Esophagus mucosa (tissue), 1 donor: ENCODE measurements around the gene SRRT. TPM values are rescaled to one million over a fixed set of nuclear protein-coding genes. Genes with fewer than 3 reads are reported as not detected.

Experiments used
- total RNA-seq: library from RNA; stranded (reverse); gene quantifications from one replicate; pipeline ENCODE4 v1.2.4, GENCODE V29; 2023
- donor health status: DM: yes; HTN: yes; CAD: no.

The SRRT gene
- total RNA-seq, 1 donor from 2014 or later, result 63.5 TPM

Other genes with a start within 250 kb of the SRRT start
- gene TFR2, start 233.6 kb upstream of the SRRT start, total RNA-seq, result 0.68 TPM
- not detected for gene ACTL6B, start 218.7 kb upstream of the SRRT start, total RNA-seq
- gene GNB2, start 201.4 kb upstream of the SRRT start, total RNA-seq, result 289 TPM
- gene GIGYF1, start 180.9 kb upstream of the SRRT start, total RNA-seq, result 10.4 TPM
- 33.4 TPM for gene POP7, start 169.0 kb upstream of the SRRT start, total RNA-seq
- not detected for gene EPO, start 154.6 kb upstream of the SRRT start, total RNA-seq
- 0.04 TPM for gene ZAN, start 141.5 kb upstream of the SRRT start, total RNA-seq
- gene EPHB4, start 47.6 kb upstream of the SRRT start, total RNA-seq, result 30.3 TPM
- 13.5 TPM for gene SLC12A9, start 22.4 kb upstream of the SRRT start, total RNA-seq
- 61.1 TPM for gene TRIP6, start 7.7 kb upstream of the SRRT start, total RNA-seq
- gene UFSP1, start 14.6 kb downstream of the SRRT start, total RNA-seq, result 2.1 TPM
- 0.44 TPM for gene ACHE, start 20.8 kb downstream of the SRRT start, total RNA-seq
- gene MUC3A, start 74.4 kb downstream of the SRRT start, total RNA-seq, result 0.16 TPM
- gene MUC12, start 94.5 kb downstream of the SRRT start, total RNA-seq, result 0.16 TPM
- gene MUC17, start 145.0 kb downstream of the SRRT start, total RNA-seq, result not detected
- gene TRIM56, start 210.4 kb downstream of the SRRT start, total RNA-seq, result 14.3 TPM